ENCODE data around the gene CHST5. TPM values are rescaled to one million over a fixed set of nuclear protein-coding genes. Genes with fewer than 3 reads are reported as not detected.
"Not testable (repeated sequence)": the region's sequence is repeated elsewhere in the genome, so short reads cannot be mapped to it uniquely, and the experiment has no call there.

CHST5 gene
- polyA plus RNA-seq, 3 donors: not detected

DNA sequence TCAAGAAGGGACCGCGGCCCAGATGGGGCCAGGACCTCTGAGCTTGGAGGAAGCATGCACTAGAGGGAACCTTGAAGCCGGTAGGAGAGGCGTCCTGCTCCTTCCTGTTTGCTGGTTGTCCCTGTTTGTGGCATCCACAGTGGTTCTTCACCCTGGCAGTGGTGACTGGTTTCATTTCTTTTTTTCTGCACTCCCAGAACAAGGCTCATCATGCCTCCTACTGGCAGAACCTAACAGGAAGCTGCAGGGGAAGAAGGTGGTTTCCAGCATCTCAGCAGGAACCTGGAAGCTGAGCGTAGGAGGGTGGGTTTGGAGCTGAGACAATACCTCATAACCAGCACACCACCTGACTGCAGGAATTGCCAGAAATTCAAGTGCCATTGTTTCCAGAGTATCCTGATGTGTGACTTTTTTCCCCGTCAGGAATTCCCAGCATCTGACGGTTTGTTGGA lies 14.3 kb upstream of the CHST5 start:
- H3K4me3 Mint-ChIP-seq: peak overlapping the region in 1 of 2 donors; percentile 70
- peak; percentile 79 to 92 (median 85) for DNase-seq
- Histone ChIP-seq H3K79me2 (ENCODE audit: insufficient read depth, low read length) (no peaks in the 10 kb centered on the region), H4K20me1 (ENCODE audit: insufficient read depth, low read length) (no peaks in the 10 kb centered on the region), H3K9ac (ENCODE audit: insufficient read depth, low read length, poor library complexity, severe bottlenecking) (no peak overlapping the region), H3K27ac (ENCODE audit: low read depth in 1 of 2, low read length in 2 of 2) (no peak overlapping the region), H2AFZ (ENCODE audit: insufficient read depth, low read depth, low read length, poor library complexity, severe bottlenecking) (peak overlapping the region; percentile 74), H3K4me1 (ENCODE audit: control insufficient read depth in 1 of 2, insufficient read depth in 2 of 2, low read length in 2 of 2) (peaks cover 14 to 16% of the 10 kb centered on the region in 2 donors), H3K36me3 (replicated peaks in 1 of 2; ENCODE audit: control insufficient read depth in 1 of 2, insufficient read depth in 2 of 2, low read length in 2 of 2) (no peaks in the 10 kb centered on the region), H3K4me3 (replicated peaks in 1 of 3; ENCODE audit: low read depth in 2 of 3, low read length in 3 of 3) (peak overlapping the region in 1 of 3 experiments; percentile 50), H3K9me3 (replicated peaks in 1 of 2; ENCODE audit: control insufficient read depth in 1 of 2, insufficient read depth in 1 of 2, low read length in 2 of 2) (no peaks in the 10 kb centered on the region), H3K4me2 (replicated peaks; ENCODE audit: extremely low read depth, low read length, poor library complexity, severe bottlenecking) (peak overlapping the region; percentile 66), H3K27me3 (ENCODE audit: control insufficient read depth in 2 of 2, insufficient read depth in 2 of 2, low read length in 2 of 2) (peaks cover 6 to 8% of the 10 kb centered on the region in 2 donors)
- peaks cover 11% of the 10 kb centered on the region for H3K4me1 Mint-ChIP-seq
- H3K27me3 Mint-ChIP-seq (ENCODE audit: low read depth in 3 of 3): peaks cover 10 to 16% (median 14%) of the 10 kb centered on the region in 3 donors
- intact Hi-C loops (cut with micrococcal nuclease): no loop called here
- TF ChIP-seq, protein P1, sequence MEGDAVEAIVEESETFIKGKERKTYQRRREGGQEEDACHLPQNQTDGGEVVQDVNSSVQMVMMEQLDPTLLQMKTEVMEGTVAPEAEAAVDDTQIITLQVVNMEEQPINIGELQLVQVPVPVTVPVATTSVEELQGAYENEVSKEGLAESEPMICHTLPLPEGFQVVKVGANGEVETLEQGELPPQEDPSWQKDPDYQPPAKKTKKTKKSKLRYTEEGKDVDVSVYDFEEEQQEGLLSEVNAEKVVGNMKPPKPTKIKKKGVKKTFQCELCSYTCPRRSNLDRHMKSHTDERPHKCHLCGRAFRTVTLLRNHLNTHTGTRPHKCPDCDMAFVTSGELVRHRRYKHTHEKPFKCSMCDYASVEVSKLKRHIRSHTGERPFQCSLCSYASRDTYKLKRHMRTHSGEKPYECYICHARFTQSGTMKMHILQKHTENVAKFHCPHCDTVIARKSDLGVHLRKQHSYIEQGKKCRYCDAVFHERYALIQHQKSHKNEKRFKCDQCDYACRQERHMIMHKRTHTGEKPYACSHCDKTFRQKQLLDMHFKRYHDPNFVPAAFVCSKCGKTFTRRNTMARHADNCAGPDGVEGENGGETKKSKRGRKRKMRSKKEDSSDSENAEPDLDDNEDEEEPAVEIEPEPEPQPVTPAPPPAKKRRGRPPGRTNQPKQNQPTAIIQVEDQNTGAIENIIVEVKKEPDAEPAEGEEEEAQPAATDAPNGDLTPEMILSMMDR (IDR thresholded peaks at IDR 0.05): peak; percentile 71
- H3K9me3 Mint-ChIP-seq: peaks cover 0 to 1% (median 0%) of the 10 kb centered on the region in 7 donors
- WGBS (ENCODE audit: insufficient coverage): 0% methylated on average over 4 of the region's 7 CpGs
- H3K36me3 Mint-ChIP-seq: no peaks in the 10 kb centered on the region
- H3K27ac Mint-ChIP-seq: peak overlapping the region in 6 of 7 donors; percentile 49 to 89 (median 61)

DNA sequence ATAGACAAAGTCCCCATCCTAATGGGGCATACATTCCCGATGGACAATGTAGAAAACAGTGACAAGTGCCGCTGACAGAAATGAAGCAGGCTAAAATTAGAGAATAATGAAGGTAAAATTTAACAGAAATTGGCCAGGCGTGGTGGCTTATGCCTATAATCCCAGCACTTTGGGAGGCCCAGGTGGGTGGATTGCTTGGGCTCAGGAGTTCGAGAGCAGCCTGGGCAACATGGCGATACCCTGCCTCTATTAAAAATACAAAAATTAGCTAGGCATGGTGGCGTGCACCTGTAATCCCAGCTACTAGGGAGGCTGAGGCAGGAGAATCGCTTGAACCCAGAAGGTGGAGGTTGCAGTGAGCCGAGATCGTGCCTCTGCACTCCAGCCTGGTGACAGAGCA lies 12.5 kb upstream of the CHST5 start:
- H3K4me3 Mint-ChIP-seq; H3K9ac ChIP-seq (ENCODE audit: insufficient read depth, low read length, poor library complexity, severe bottlenecking); H3K36me3 Mint-ChIP-seq; DNase-seq; H3K27me3 Mint-ChIP-seq (ENCODE audit: low read depth in 3 of 3); H3K27ac ChIP-seq (ENCODE audit: low read depth in 1 of 2, low read length in 2 of 2); H2AFZ ChIP-seq (ENCODE audit: insufficient read depth, low read depth, low read length, poor library complexity, severe bottlenecking); H3K4me2 ChIP-seq (replicated peaks; ENCODE audit: extremely low read depth, low read length, poor library complexity, severe bottlenecking); H3K36me3 ChIP-seq (replicated peaks in 1 of 2; ENCODE audit: control insufficient read depth in 1 of 2, insufficient read depth in 2 of 2, low read length in 2 of 2); intact Hi-C loops (cut with micrococcal nuclease); H4K20me1 ChIP-seq (ENCODE audit: insufficient read depth, low read length); H3K9me3 Mint-ChIP-seq; H3K4me3 ChIP-seq (replicated peaks in 1 of 3; ENCODE audit: low read depth in 2 of 3, low read length in 3 of 3); H3K4me1 Mint-ChIP-seq; H3K79me2 ChIP-seq (ENCODE audit: insufficient read depth, low read length); H3K9me3 ChIP-seq (replicated peaks in 1 of 2; ENCODE audit: control insufficient read depth in 1 of 2, insufficient read depth in 1 of 2, low read length in 2 of 2); H3K27me3 ChIP-seq (ENCODE audit: control insufficient read depth in 2 of 2, insufficient read depth in 2 of 2, low read length in 2 of 2): not testable (repeated sequence)
- peaks cover 10% of the 10 kb centered on the region in 2 donors for H3K4me1 ChIP-seq (ENCODE audit: control insufficient read depth in 1 of 2, insufficient read depth in 2 of 2, low read length in 2 of 2)
- peak overlapping the region in 1 of 7 donors; percentile 21 for H3K27ac Mint-ChIP-seq
- 92% methylated on average over 2 of the region's 9 CpGs for WGBS (ENCODE audit: insufficient coverage)

Data from CD14-positive monocyte (primary cell).